ENCODE results near the gene SELENOP.

DNA sequence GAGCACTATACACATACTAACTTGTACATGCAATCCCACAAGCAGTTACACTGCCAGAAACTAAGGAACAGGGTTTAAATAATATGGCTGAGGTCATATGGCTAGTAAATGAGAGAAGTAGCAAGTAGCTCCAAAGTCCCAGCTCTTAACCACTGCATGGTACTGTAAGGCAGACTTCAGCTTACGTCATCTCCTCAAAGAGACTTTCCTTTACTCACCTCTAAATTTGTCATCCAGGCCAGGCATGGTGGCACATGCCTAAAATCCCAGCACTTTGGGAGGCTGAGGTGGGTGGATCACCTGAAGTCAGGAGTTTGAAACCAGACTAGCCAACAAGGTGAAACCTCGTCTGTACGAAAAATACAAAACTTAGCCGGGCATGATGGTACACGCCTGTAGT, 20.4 kb upstream of the SELENOP start:
- TF ChIP-seq EZH2 (IDR thresholded peaks at IDR 0.05; ENCODE audit: borderline replicate concordance, low read depth, low read length, poor library complexity, severe bottlenecking), result no peak
- TF ChIP-seq, protein P1, sequence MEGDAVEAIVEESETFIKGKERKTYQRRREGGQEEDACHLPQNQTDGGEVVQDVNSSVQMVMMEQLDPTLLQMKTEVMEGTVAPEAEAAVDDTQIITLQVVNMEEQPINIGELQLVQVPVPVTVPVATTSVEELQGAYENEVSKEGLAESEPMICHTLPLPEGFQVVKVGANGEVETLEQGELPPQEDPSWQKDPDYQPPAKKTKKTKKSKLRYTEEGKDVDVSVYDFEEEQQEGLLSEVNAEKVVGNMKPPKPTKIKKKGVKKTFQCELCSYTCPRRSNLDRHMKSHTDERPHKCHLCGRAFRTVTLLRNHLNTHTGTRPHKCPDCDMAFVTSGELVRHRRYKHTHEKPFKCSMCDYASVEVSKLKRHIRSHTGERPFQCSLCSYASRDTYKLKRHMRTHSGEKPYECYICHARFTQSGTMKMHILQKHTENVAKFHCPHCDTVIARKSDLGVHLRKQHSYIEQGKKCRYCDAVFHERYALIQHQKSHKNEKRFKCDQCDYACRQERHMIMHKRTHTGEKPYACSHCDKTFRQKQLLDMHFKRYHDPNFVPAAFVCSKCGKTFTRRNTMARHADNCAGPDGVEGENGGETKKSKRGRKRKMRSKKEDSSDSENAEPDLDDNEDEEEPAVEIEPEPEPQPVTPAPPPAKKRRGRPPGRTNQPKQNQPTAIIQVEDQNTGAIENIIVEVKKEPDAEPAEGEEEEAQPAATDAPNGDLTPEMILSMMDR (conservative IDR thresholded peaks at IDR 0.05; ENCODE audit: low read depth, low read length), result no peak
